ENCODE data around the gene TEX19.
A peak's percentile ranks its signal among the peaks of the same experiment; 100 is the strongest.

Gene TEX19

DNA sequence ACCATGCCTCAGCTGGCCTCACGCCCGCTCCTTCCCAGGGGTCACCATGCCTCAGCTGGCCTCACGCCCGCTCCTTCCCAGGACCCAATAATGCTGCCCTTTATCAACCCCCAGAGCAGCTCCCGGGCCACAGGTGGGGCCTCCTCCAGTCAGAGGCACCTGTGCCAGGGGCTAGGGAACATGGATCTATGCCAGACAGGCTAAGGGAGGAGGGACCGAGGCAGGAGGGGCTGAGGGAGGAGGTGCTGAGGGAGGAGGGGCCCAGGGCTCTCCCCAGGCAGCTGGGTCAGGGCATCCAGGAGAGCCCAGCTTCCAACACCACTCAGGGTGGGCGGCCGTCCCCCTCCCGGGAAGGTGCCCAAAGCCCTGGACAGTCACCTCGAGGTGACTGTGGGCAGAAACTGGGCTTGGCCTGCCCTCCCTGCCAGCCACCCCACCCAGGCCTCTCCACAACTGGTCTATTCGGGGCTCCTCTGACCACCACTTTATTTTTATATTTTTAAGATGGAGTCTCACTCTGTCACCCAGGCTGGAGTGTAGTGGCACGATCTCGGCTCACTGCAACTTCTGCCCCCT, 31.9 kb downstream of the TEX19 start:
- no peak for DNase-seq (ENCODE audit: low spot score)

DNA sequence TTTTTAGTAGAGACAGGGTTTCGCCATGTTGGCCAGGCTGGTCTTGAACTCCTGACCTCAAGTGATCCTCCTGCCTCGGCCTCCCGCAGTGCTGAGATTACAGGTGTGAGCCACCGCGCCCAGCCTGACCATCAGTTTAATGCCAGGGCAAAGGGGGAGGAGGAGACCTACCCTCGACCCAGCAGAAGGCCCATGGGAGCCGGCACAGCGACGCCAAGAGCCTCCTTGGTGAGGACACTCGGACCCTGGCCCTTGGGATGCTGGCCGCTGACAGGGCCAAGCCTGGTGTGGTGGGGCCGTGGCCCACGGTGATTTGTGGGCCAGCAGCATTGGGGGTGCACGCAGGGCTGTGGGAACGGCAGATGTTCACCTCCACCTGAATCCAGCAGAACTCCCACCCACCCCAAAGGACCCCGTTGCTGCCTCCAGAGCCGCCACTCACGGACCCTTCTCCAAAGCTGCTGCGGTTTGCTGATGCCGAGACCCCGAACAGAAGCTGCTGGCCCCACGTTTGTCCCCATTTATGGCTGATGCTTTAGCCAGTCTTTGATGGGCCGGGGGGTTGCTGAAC, 32.5 kb downstream of the TEX19 start:
- DNase-seq (ENCODE audit: low spot score): no peak

DNA sequence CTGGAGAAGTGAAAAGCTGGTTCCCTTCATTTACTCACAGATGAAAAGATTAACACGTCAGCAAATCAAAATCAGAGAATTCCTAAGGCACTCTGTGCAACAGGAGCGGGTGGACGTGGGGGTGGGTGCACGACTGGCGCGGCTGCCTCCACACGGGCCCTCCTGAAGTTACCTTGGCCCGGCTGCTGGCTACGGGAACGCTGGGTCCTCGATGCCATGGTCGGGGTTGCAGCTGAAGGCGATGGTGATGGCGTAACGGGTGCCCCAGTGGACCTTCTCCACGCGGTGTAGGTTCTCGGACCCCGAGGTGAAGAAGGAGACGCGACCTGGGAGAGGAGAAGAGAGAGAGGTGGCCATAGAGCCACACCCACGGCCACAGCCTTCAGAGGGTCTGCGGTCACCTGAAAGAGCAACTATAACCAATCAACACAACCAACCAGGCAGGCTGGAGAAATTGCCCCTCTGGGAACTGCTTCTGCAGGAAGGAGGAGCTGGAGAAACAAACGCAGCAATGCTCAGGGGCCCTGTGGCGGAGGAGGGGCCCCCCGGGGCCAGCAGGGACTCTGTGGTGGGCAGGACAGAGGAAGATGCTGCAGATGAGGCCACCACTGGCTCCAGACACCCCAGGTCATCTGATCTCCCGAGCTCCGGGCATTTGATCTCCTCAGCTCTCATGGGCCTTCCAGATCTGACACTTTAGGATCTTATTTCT, 33.3 kb downstream of the TEX19 start:
- no peak for DNase-seq (ENCODE audit: low spot score)

DNA sequence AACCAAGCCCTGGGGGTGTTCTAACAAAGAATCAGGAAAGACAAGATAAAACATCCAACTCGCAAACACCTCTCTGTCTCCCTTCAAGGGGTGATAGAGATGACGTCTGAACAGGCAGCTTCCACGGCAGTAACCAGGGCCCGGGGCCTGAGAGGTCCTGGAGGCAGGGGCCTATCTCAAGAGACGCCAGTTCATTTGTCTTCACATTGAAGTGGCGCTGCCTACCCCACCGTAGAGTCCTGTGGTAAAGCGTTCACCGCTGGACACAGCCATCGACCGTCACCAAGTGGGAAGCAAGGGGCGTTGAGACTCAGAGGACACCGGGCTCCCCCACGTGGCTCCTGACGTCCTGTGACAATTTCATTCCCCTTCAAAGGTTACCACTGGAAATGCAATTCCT, 33.9 kb downstream of the TEX19 start:
- DNase-seq (ENCODE audit: low spot score): no peak

- DNase-seq (ENCODE audit: low spot score): no peak
Measured at GRCh38 chr17:82394278-82394677, 35.2 kb downstream of the TEX19 start.

GRCh38 chr17:82396601-82397435, 37.8 kb downstream of the TEX19 start:
- DNase-seq (ENCODE audit: low spot score): no peak

GRCh38 chr17:82397449-82398335, 38.6 kb downstream of the TEX19 start:
- no peak for DNase-seq (ENCODE audit: low spot score)

DNA sequence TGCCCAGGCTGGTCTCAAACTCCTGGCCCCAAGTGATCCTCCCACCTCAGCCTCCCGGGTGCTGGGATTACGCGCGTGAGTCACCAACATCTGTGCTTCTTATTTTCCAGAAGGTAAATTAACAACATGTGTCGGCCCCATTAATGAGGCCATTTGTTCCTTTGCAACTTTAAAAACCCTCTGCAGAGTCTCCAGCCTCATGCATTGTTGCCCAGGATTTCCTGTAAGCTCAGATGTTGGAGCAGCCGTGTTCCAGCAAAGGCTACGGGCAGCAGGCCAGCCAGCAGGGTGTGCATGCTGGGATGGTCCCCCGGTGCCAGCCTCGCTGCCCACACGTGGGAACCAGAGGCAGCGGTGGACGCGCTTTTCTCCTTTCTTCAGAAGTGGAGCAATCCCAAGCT, 40.0 kb downstream of the TEX19 start:
- DNase-seq (ENCODE audit: low spot score): no peak

- no peak for DNase-seq (ENCODE audit: low spot score)
Measured at GRCh38 chr17:82399601-82400101, 40.6 kb downstream of the TEX19 start.

- no peak for DNase-seq (ENCODE audit: low spot score)
Measured at GRCh38 chr17:82400206-82400605, 41.2 kb downstream of the TEX19 start.

DNA sequence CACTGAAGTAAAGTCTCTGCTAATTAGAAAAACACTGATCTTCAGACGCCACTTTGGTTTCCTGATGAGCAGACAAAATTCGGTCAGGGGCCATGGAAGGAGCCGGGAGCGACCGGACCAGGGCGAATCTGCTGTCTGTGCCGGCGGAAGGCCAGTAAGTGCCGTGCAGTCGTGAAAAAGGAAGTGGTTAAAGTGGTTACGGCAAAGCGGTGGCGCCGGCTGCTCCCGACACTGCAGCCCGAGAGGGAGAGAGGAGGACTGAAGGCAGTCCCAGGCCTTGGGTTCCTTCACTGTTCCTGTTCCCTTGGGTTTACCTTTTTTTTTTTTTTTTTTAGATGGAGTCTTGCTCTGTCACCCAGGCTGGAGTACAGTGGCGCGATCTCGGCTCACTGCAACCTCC, 41.8 kb downstream of the TEX19 start:
- peak; percentile 26 for DNase-seq (ENCODE audit: low spot score)

- no peak for DNase-seq (ENCODE audit: low spot score)
Measured at GRCh38 chr17:82402865-82403264, 43.8 kb downstream of the TEX19 start.

- DNase-seq (ENCODE audit: low spot score): no peak
Measured at GRCh38 chr17:82403662-82404660, 44.9 kb downstream of the TEX19 start.

GRCh38 chr17:82405051-82405450, 46.0 kb downstream of the TEX19 start:
- no peak for DNase-seq (ENCODE audit: low spot score)

DNA sequence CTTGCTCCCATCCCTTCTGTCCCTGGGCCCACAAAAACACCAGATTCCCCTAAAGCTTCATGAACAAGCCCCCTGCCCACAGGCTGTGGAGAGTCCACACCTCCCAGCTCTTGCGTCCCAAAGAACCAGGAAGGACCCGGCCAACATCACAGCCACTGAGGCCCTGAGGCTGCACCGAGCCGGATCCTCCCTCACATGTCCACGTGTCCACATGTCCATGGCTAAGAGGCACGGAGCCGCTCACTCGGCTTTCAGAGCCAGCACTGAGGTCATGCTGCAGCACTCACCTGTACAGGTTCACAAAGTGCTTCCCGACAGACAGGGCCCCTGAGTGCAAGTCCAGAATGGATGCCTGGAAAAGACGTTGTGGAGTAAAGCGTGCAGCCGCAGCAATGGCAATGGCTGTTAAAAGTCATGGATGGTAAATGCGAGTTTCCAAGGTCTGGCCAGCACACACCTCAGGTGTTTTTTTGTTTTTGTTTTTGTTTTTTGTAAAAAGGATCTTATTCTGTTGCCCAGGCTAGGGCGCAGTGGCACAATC, 47.2 kb downstream of the TEX19 start:
- DNase-seq (ENCODE audit: low spot score): no peak

DNA sequence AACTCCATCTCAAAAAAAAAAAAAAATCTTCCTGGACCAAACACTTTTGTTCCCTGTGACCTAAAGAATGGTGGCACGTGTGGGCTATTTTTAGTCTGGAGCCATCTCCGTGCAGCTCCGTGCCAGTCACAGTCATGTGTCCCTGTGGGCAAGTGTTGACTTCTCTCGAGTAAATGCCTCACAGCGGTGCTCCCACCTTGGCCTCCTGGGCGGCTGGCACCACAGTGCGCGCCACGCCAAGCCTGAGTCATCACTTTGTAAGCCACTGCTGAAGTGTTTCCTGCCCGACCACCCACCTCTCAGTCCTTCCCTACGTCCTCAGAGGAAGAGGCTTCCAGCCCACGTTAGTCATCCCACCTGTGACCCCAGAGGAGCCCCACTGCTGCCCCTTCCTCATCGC, 48.2 kb downstream of the TEX19 start:
- no peak for DNase-seq (ENCODE audit: low spot score)

- no peak for DNase-seq (ENCODE audit: low spot score)
Measured at GRCh38 chr17:82408288-82408937, 49.4 kb downstream of the TEX19 start.

GRCh38 chr17:82408938-82409318, 49.9 kb downstream of the TEX19 start:
- DNase-seq (ENCODE audit: low spot score): no peak

DNA sequence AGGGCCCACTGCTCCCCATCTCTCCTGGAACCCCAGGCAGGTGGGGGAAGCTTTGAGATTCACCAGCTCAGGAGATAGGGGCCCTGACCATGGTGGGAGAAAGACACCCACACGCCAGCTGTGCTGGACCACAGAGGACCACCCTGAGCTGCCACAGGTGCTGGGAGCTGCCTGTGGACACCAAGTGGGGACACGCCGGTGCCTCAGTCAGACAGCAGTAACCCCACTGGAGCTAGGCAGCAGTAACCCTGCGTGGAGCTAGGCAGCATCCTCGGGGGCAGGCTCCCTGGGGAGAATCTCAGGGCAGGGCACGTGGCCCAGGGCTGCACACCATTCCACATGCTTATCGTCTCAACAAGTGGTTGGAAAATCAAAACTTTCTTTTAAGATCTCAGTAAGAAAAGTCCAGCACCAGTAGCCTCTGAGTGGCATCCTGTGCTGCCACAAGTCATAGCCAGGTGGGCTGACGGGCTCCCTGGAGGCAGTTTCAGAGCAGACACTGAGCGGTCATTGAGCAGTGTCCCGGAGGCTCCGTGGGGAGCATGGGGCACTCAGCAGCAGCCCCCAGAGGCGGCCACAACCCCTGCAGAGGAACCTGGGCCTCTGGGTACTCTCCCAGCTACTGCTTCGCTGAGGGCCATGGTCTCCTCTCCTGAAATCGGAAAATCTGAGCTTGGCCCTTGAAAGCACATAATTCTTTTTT, 51.1 kb downstream of the TEX19 start:
- no peak for DNase-seq (ENCODE audit: low spot score)
